Fibroblast of the aortic adventitia (primary cell): Measurements from ENCODE around the gene RTL1. TPM values are rescaled to one million over a fixed set of nuclear protein-coding genes. Genes with fewer than 3 reads are reported as not detected.
A peak's percentile ranks its signal among the peaks of the same experiment; 100 is the strongest.

ENCODE experiments used
- DNase-seq: peaks from one replicate; pipeline ENCODE4 v3.0.0-alpha.2; 2010; ENCODE audit warnings: low read depth
- H3K4me3 ChIP-seq: 2 replicates; pipeline ENCODE4 v1.5.1; 2011; ENCODE audit warnings: low read depth, mild to moderate bottlenecking, control low read depth, low read length, moderate library complexity
- total RNA-seq: library from RNA; depleted of rRNA; stranded (reverse); fragments of >200 nt; gene quantifications from 2 replicates; pipeline ENCODE4 v1.2.3, GENCODE V29; 2012; ENCODE audit warnings: low replicate concordance
- TF ChIP-seq, protein P1 (sequence below): IDR thresholded peaks from 2 replicates; pipeline ENCODE4 v1.5.1; 2011; ENCODE audit warnings: mild to moderate bottlenecking, low read length, control low read depth, inconsistent platforms; ENCODE audit not compliant: insufficient read depth

Gene RTL1
- total RNA-seq, 1 donor = not detected

GRCh38 chr14:100849115-100849781 lies 54.3 kb downstream of the RTL1 start:
- TF ChIP-seq, protein P1, sequence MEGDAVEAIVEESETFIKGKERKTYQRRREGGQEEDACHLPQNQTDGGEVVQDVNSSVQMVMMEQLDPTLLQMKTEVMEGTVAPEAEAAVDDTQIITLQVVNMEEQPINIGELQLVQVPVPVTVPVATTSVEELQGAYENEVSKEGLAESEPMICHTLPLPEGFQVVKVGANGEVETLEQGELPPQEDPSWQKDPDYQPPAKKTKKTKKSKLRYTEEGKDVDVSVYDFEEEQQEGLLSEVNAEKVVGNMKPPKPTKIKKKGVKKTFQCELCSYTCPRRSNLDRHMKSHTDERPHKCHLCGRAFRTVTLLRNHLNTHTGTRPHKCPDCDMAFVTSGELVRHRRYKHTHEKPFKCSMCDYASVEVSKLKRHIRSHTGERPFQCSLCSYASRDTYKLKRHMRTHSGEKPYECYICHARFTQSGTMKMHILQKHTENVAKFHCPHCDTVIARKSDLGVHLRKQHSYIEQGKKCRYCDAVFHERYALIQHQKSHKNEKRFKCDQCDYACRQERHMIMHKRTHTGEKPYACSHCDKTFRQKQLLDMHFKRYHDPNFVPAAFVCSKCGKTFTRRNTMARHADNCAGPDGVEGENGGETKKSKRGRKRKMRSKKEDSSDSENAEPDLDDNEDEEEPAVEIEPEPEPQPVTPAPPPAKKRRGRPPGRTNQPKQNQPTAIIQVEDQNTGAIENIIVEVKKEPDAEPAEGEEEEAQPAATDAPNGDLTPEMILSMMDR = no peak
- H3K4me3 ChIP-seq = peak overlapping the region; percentile 9
- DNase-seq = peak; percentile 42

GRCh38 chr14:100846309-100846859 lies 57.1 kb downstream of the RTL1 start:
- no peak for DNase-seq
- no peak overlapping the region for H3K4me3 ChIP-seq
- TF ChIP-seq, protein P1 = no peak

GRCh38 chr14:100845341-100845740 lies 58.2 kb downstream of the RTL1 start:
- DNase-seq = no peak
- TF ChIP-seq, protein P1 = no peak
- H3K4me3 ChIP-seq = no peak overlapping the region

- no peak overlapping the region for H3K4me3 ChIP-seq
- no peak for DNase-seq
Observed at GRCh38 chr14:100844846-100845245, 58.7 kb downstream of the RTL1 start.

GRCh38 chr14:100844421-100844820 lies 59.1 kb downstream of the RTL1 start:
- TF ChIP-seq, protein P1 = no peak
- no peak for DNase-seq
- H3K4me3 ChIP-seq = no peak overlapping the region

More at GRCh38 chr14:100844846-100845245, 58.7 kb downstream of the RTL1 start:
- TF ChIP-seq, protein P1 = no peak

DNA sequence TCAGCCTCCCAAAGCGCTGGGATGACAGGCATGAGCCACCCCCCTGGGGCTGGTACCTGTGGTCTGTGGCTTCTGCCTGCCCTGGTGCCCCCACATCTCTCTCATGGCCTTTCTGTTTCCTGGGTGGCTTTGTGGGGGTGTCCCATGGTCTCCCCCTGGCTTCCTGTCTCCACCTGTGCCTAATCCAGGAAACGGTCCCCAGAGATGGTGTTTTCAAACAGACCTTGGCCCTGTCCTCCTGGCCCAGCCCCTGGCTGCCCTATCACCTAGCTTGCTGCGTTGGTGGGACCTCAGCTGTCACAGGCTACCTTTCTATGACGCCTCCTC lies 59.5 kb downstream of the RTL1 start:
- TF ChIP-seq, protein P1 = no peak
- no peak for DNase-seq
- no peak overlapping the region for H3K4me3 ChIP-seq

DNA sequence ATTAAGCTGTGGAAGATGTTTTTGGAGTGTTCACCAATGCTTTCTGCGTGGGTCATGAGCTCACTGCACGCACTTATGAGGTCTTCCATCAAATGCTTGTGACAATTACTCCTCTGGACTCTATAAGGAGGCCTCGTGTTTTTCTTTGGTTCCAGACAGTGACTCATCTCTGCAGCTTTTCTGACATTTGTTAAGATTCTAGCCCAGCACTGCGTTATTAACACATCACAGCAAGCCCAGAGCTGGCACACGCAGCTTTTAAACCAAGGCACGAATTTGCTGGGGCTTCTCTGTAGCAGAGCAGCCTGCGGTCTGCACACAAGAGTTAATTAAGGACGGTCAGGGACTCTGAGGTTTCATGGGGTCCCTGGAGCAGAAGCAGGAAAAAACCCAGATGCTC lies 60.7 kb downstream of the RTL1 start:
- TF ChIP-seq, protein P1 = no peak
- no peak overlapping the region for H3K4me3 ChIP-seq

More for the DNA sequence above, 60.7 kb downstream of the RTL1 start:
- peak; percentile 90 for DNase-seq
